KG1 (cell line): Measurements from ENCODE around the gene LRRC37A.
"Not testable (repeated sequence)": the region's sequence is repeated elsewhere in the genome, so short reads cannot be mapped to it uniquely, and the experiment has no call there.

Source experiments
- DNase-seq: peaks from one replicate; lab custom pipeline; 2025; lab: John Stamatoyannopoulos, UW

Gene LRRC37A

DNA sequence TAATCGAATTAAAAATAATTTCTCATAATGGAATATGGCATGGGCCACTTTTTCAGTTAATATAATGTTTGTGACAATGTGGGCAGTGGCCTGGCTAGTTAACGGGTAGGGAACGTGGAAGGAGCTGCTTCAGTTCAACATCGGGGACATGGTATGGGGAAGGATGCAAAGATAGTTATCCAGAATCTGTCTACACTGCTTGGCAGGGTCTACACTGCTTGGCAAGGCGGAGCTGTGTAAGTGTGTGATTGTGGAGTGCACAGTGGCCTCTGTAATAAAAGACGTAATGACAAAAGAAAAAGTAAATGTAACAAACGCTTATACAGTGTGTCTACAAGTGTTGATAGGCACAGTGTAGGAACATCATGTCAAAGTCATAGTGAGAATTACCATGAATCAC, 7.3 kb upstream of the LRRC37A start:
- DNase-seq = not testable (repeated sequence)

- peak; percentile 49 for DNase-seq
These were observed 3.9 kb upstream of the LRRC37A start for GRCh38 chr17:46290906-46291546.

- not testable (repeated sequence) for DNase-seq
These were observed 3.3 kb upstream of the LRRC37A start for GRCh38 chr17:46291618-46292017.

- DNase-seq = not testable (repeated sequence)
These were observed 46.3 kb downstream of the LRRC37A start for GRCh38 chr17:46341220-46341619.

DNA sequence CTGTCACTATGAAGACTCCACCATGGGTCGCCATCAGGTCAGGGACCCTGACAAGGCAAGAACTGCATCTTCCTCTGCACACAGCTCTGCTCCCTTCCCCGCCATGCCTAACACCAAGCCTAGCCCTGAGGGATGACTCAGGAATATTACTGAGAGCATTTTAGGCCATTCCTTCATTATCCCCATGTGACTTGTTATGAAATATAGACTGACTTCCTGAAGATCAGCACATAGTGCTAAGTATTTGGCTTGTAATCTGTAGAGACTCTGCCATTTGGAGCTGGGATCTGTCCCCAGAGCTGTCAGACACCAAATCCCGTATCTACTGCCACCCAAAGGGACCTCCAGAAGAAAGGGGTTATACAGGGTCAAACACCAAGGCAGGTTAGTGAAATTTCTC, 47.2 kb downstream of the LRRC37A start:
- DNase-seq = not testable (repeated sequence)

DNA sequence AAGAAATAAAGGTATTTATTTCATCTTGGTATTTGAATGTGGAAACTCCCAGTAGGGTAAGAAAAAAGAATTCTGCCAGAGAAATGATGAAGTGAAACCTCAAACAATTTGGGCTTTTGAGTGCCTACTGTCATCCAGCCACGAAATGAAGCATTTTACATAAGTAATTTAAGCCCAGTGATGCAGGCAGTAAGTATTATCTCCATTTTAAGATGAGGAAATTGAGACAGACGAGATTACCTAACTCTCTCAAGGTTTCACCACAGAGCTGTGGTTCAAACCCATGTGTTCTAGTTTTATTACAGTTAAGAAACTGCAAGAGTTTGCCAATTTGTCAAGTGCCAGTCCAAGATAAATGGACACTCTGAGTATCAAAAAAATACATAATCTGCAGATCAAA, 53.4 kb downstream of the LRRC37A start:
- not testable (repeated sequence) for DNase-seq

- DNase-seq = not testable (repeated sequence)
These were observed 54.1 kb downstream of the LRRC37A start for GRCh38 chr17:46349060-46349459.

DNA sequence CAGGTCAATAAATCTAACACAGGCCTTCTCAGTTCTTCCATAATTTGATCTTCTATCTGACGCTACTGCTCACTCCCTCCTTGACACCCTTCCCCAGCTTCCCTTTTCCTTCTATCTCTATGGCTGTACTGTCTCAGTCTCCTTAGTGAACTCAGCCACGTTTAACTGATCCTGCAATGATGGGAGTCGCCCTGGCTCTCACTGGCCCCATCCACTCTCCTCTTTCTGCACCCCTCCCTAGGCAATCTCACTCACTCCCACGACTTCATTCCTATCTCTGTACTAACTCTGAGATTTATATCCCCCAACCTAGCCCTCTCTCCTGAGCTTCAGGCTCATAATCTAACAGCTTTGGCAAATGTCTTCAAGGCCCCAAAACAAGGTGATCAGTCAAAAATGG, 58.9 kb downstream of the LRRC37A start:
- not testable (repeated sequence) for DNase-seq

GRCh38 chr17:46361145-46361735, 66.3 kb downstream of the LRRC37A start:
- DNase-seq = not testable (repeated sequence)

DNA sequence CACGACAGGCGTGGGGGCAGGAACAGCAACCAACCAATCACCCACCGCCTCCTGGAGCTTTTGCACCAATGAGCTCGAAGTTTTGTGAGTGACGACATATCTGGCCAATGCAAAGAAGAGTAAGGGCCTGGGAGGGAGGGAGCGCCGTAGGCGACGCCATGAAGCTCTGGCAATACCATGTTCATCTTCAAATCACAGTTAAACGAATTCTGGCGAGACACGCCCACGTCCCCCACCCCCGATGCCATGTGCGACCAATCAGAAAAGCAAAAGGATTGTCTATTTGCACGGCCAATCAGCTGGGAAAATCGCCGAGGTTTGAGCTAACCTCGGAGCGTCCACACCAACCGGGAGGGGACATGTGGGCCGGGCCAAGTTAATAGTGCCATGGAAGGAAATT, 66.8 kb downstream of the LRRC37A start, which contains the start of gene ARL17B:
ARL17B (minus strand) TSS at position 12 of the 400 bp plus-strand sequence. CDS start 3,369 bp downstream, outside the sequence.
- not testable (repeated sequence) for DNase-seq

GRCh38 chr17:46367520-46367919, 72.6 kb downstream of the LRRC37A start:
- not testable (repeated sequence) for DNase-seq

GRCh38 chr17:46372236-46373229, 77.6 kb downstream of the LRRC37A start:
- DNase-seq = not testable (repeated sequence)

- not testable (repeated sequence) for DNase-seq
These were observed 78.5 kb downstream of the LRRC37A start for GRCh38 chr17:46373418-46373817.

GRCh38 chr17:46383118-46383517, 88.2 kb downstream of the LRRC37A start:
- not testable (repeated sequence) for DNase-seq

GRCh38 chr17:46385491-46385890, 90.6 kb downstream of the LRRC37A start:
- not testable (repeated sequence) for DNase-seq
